Astrocyte (in vitro differentiated cells and primary cell): ENCODE measurements around the gene USP30.

ENCODE experiments used
- EZH2 ChIP-seq: IDR thresholded peaks from 2 replicates; pipeline ENCODE4 v1.6.1; 2012; ENCODE audit warnings: mild to moderate bottlenecking, low read length, inconsistent platforms; ENCODE audit not compliant: insufficient read depth
- TF ChIP-seq, protein P1 (sequence below): IDR thresholded peaks from 2 replicates; pipeline ENCODE4 v1.5.1; 2011; ENCODE audit warnings: low read depth, mild to moderate bottlenecking, inconsistent platforms, low read length, moderate library complexity; ENCODE audit not compliant: insufficient read depth

DNA sequence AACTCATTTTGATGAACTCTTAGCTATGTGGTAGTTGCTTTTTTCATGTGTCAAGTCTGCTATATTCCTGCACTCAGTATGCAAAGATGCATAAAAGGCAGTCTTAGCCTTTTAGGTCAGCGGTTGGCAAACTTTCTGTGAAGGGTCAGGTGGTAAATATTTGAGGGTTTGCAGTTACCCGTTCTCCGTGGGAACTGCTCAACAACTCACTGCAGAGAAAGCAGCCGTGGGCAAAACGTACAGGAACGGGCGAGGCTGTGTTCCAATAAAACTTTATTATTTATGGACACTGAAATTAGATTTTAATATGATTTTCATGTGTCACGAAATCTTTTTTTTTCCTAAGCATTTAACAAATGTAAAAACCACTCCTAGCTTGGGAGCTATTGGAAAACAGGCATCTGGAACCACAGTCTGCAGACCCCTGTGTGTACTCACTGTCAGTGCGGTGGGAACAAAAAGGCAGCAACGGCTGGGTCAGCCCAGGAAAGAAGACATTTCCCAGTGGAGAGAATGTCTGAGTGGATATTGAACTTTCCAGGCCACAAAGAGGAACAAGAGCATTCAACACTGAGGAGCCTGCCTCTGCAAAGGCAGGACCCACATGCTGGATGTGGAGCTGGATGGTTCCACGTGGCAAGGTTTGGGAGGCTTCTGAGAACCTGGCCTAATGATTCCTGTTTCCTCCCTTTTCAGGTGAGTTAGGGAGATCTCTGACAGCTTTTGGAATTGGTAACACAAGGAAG, 60.5 kb downstream of the USP30 start:
- TF ChIP-seq EZH2, result no peak
- TF ChIP-seq, protein P1, sequence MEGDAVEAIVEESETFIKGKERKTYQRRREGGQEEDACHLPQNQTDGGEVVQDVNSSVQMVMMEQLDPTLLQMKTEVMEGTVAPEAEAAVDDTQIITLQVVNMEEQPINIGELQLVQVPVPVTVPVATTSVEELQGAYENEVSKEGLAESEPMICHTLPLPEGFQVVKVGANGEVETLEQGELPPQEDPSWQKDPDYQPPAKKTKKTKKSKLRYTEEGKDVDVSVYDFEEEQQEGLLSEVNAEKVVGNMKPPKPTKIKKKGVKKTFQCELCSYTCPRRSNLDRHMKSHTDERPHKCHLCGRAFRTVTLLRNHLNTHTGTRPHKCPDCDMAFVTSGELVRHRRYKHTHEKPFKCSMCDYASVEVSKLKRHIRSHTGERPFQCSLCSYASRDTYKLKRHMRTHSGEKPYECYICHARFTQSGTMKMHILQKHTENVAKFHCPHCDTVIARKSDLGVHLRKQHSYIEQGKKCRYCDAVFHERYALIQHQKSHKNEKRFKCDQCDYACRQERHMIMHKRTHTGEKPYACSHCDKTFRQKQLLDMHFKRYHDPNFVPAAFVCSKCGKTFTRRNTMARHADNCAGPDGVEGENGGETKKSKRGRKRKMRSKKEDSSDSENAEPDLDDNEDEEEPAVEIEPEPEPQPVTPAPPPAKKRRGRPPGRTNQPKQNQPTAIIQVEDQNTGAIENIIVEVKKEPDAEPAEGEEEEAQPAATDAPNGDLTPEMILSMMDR, result no peak
